HG02571 (cell line): ENCODE data around the gene PAK1.
"Not testable (repeated sequence)": the region's sequence is repeated elsewhere in the genome, so short reads cannot be mapped to it uniquely, and the experiment has no call there.

Experiments used
- ATAC-seq: cut with Tn5 transposase; IDR thresholded peaks from one replicate; pipeline ENCODE4 v1.9.1; 2021; ENCODE audit warnings: mild to moderate bottlenecking, moderate library complexity; ENCODE audit not compliant: unreplicated experiment

The PAK1 gene

DNA sequence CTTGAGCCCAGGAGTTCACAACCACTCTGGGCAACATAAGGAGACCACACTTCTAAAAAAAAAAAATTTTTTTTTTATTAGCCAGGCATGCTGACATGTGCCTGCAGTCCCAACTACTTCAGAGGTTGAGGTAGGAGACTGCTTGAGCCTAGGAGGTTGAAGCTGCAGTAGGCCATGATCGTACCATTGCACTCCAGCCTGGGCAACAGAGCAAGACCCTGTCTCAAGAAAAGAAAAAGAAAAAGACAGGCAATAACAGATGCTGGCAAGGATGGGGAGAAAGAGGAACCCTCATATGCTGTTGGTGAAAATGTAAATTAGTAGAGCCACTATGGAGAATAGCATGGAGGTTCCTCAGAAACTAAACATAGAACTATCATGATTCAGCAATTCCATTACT lies 64.8 kb downstream of the PAK1 start:
- no peak for ATAC-seq

DNA sequence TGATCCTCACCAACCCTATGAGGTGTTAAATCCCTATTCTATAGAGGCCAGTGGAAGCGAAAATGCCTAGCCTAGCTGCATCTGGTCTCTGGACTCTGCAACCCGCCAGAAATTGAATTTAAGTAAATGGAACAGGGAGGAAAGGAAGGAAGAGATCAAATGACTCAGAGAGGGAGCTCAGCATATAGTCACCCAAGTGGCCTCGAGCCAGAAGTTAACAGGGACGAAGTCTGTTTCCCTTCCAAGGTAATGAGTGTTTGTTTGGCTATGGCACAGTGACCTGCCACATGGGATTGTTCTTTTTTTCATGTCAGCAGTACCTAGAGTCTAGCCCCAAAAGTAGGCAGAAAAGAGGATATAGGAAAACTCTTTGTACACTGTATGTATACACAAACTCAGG lies 66.3 kb downstream of the PAK1 start:
- no peak for ATAC-seq

DNA sequence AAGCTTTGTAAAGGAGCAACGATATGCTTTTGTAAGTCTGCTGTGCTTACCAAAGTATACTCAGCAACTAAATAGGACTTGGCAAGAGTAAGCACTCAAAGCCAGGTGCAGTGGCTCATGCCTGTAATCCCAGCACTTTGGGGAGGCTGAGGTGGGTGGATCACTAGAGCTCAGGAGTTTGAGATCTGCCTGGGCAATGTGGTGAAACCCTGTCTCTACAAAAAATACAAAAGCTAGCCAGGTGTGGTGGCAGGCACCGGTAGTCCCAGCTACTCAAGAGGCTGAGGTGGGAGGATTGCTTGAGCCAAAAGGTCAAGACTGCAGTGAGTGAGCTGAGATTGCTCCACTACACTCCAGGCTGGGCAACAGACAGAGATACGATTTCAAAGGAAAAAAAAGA lies 67.5 kb downstream of the PAK1 start:
- no peak for ATAC-seq

DNA sequence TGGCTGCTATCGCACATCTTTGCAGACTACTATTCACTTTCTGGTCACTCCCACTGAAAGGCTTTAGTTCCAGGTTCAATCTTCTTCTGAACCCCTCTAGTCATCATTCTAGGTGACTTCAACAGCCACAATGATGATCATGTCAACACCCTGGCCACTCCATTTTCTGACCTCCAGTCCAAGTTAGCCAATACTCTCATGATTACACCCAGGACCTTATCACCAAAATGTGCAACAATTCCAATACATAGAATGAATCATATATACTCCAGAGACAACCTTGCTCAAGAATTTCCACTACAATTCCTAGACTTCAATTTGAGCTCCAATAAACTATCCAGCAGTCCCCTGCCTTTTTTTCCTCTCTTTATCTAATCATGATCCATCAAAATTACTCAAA lies 70.7 kb downstream of the PAK1 start:
- no peak for ATAC-seq

DNA sequence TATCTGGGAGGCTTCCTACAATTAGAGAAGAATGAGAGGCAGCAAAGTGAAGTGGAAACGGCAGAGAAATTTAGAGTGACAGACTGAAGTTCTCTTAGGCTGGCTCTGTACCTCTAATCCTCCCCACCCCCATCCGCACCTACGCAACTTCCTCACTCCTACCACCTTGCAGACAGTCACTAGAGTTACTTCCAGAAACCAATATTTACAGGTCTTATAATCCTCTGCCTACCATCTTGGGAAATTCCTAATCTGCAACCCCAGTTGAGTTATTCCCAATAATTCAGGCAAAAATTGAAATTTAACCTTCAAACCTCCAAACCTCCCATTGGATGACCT lies 71.7 kb downstream of the PAK1 start:
- ATAC-seq = no peak

DNA sequence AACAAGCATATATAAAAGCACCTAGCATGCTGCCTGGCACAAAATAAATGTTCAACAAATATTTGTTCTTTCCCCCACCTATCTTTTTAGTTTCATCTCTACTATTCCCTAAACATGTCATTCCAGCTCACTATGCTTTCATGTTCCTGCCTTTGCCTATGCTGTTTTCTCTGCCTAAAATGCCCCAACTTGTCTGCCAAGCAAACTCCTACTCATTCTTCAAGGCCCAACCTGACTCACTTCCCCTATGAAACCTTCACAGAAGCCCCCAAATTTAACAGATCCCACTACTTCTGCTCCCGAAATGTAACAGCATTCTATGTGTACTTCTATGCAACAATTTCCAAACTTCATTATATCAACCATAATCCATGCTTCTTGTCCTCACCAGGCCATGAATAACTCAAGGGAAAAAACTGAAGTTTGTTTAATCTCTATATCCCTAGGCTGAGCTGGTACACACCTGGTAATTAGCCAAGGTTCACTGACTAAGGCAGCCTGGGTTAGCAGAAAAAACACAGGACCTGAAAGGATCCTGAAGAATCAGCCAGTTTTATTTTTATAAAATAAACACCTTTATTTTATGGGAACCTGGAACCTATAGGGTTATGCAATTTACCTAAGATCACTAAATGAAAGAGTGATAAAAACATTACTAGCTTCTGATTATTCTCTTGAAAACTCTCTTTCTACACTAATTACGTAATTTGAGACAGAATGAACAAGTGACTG lies 72.2 kb downstream of the PAK1 start:
- ATAC-seq = no peak

DNA sequence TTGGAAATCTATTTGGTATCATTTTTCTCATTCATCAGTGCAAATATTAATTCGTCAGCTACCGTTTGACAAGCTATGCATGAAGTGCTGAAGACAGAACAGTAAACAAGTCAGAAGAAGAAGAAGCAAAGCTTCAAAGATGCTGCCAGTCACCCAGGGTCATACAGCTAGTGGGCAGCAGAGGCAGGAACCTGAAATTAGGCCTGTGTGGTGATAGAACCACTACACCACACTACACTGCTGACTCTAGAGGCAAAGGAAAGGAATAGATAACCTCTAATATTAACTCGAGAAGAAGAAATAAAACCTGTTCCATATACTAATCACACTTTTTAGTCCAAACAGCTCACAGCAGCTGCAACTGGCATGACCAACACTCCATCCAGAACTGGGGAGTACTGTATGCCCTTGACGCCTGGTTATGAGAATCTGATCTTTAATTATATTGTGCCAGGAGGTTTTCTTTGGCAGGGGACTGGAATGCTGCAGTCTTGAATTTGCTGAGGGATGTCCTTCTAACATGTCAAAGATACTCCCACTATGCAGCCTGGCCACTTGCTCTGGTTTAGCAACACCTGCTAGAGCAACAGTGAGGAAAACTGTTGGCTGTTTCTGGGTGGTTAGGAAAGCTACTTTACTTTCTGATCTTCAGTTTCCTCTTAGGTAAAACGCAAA lies 73.0 kb downstream of the PAK1 start:
- ATAC-seq = no peak

DNA sequence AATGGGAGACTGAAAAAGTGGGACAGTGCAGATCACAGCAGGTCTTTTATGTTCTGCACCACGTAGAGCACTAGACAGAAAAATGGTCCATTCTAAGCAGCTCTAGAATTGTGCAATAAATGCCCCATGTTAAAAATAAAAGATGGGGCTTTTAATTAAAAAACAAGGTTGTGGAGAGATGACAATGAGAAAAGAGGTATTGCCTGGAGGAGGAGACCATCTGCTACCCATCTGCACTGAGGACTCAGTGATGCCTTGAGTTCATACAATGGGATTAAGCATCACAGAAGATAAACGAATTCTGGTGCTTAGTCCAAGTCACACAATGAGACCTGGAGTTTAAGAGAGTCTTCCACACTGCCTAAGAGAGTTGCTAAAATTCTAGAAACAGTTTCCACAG lies 73.6 kb downstream of the PAK1 start:
- ATAC-seq = no peak

DNA sequence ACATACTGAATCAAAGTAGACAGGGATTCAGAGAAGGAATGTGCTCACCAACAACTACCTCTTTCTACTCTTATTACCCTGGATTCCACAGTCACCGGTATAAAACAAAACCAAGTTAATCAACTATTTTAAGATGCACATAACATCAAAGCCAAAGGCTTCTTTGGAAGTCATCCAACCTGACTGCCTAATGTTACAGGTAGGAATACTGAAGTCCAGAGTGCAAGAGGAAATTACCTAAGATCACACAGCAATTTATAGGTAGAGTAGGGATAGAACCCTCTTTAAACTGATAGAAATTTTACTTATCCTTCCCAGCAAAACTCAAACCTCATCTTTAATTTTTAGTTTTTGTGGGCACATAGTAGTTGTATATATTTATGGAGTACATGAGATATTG lies 76.3 kb downstream of the PAK1 start:
- ATAC-seq = no peak

DNA sequence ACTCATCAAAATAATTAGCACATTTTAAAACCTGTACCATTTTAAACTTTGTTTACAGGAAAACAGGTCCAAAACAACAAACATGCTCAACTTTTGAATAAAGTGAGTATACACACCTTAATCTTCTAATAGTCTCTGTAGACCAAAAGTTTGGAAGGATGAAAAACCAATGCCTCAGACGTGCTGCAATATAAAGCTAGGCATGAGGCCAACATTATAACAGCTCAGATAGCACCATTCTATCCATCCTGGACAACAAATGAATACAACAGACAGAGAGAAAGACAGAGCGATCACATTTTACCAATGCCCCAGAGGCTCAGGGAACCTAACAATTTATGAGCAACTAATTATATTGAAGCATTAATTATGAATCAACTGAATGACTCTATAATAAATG lies 77.0 kb downstream of the PAK1 start:
- no peak for ATAC-seq

DNA sequence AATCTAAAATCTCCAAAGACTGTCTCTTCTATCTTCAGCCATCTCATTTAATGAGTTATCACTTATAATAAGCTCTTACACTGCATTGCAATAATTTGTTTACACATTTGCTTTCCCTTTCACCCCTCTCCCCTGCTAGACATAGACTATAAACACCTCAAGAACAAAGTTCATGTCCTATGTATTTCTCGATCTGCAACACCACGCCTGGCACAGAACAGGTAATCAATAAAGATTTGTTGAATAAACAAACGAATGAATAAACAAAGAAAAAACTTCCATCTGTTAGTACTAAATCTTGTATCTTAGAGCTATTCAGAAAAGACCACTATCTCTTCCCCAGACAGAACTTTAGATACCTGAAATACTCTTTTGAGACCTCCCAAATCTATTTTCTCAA lies 77.6 kb downstream of the PAK1 start:
- ATAC-seq = no peak

DNA sequence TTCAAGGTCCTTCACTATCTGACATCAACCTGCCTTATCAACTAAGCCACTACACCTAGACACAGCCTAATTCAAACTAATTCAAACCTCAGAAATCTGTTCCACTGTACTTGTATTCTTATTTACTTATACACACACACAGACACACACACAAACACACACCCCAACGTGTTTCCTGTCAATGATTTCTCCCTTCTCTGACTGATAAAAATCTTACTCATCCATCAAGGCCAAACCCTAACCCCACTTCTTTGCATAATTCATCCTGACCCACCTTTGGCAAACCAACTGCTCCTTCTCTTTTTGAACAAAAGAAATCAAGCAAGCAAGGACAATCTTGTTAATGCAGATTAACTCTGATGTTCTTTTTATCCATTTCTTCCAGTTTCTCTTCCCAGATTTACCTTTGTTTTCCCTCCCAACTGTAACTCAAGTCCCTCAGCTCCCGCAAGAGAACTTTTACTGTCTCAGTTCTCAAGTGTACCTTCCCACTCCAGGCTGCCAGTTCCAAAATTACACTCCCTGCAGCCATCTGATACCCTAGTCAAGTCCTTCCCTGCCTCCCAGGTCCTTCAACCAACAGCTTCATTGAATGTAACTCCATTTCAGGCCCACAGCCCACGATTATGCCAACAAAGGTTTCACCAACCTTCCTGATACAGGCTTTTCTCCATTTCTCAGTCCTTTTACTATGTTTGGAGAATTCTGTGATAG lies 78.3 kb downstream of the PAK1 start:
- ATAC-seq = no peak

DNA sequence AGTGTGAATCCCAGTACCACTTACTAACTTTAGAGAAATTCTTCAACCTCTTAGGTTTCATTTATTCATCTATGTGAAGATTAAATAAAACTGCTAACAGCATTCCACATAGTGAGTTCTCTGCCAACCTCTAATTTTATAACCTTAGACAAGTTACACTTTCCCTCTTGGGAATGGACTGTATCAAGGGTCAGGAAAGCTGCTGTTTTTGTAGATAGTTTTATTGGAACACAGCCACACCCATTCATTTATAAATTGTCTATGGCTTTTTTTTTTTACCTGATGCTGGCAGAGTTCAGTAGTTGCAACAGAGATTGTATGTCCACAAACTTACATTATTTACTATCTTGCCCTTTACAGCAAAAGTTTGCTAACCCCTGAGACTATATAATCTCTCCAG lies 81.1 kb downstream of the PAK1 start:
- ATAC-seq = no peak

DNA sequence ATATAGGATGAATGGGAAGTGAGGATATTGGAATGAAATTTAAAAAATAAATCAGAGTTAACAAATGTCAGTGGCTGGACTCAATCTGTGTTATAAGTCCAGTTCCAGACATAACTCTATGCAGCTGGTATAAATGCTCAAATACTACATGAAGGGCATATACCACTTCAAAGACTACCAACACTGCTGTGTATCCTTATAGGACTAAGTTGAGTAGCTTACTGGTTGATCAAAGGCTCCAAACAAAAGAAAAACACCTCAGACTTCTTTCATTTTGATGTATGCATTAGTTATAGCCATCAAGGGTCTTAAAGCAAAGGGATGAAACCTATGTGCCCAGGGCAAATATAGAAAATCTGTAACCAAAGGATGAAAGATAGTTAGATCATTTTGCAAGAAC lies 86.2 kb downstream of the PAK1 start:
- no peak for ATAC-seq

DNA sequence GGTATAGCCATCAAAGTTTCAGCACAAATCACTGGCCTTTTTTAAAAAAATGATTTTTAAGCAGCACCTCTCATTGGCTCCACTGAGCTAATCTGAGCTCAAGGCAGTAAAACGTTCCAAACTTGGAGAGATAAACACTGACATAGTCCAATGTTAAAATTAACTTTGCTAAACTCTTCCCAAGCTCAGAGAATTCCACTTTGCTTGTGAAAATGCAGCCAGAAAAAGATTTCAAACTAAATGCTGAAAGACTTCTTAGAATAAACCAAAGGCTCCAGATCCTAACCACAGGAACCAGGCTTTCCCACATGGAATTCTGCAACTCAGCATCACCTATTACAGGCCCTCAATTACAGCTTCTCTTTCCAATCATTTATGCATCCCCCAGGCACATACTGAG lies 87.7 kb downstream of the PAK1 start:
- no peak for ATAC-seq

DNA sequence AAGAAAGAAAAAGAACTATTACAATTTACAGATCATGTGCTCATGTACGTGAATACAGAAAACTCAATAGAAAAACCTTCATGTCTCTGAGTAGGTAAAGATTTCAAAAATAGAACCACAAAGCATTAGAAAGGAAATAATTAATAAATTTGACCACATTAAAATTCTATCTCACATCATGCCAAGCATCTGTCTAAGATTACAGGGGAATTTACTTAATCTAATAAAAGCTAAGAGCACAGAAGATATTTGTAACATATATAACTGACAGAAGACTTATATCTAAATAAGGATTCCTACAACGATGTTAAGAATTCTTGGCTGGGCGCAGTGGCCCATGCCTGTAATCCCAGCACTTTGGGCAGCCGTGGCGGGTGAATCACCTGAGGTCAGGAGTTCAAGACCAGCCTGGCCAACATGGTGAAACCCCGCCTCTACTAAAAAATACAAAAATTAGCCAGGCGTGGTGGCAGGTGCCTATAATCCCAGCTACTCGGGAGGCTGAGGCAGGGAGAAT lies 88.6 kb downstream of the PAK1 start:
- ATAC-seq = not testable (repeated sequence)

DNA sequence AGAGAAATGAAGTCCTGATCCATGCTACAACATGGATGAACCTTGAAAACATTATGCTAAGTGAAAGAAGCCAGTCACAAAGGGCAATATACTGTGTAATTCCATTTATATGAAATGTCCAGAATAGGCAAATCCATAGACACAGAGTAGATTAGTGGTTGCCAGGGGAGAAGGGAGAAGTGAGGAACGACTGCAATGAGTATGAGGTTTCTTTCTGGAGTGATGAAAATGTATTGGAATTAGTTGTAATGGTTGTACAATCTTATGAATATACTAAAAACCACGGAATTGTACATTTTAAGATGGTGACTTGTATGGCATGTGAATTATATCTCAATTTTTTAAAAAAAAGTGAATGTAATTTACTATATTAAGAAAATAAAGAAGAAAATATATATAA lies 89.3 kb downstream of the PAK1 start:
- no peak for ATAC-seq

DNA sequence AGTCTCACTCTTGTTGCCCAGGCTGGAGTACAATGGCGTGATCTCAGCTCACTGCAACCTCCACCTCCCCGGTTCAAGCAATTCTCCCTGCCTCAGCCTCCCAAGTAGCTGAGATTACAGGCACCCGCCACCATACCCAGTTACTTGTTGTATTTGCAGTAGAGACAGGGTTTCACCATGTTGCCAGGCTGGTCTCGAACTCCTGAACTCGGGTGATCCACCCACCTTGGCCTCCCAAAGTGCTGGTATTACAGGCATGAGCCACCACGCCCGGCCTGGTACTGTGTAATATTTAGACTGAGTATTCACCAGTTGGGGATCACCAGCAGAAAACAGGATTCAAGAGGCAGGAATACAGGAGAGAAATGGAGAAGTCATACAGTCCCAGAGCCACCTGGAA lies 90.5 kb downstream of the PAK1 start:
- ATAC-seq = not testable (repeated sequence)

DNA sequence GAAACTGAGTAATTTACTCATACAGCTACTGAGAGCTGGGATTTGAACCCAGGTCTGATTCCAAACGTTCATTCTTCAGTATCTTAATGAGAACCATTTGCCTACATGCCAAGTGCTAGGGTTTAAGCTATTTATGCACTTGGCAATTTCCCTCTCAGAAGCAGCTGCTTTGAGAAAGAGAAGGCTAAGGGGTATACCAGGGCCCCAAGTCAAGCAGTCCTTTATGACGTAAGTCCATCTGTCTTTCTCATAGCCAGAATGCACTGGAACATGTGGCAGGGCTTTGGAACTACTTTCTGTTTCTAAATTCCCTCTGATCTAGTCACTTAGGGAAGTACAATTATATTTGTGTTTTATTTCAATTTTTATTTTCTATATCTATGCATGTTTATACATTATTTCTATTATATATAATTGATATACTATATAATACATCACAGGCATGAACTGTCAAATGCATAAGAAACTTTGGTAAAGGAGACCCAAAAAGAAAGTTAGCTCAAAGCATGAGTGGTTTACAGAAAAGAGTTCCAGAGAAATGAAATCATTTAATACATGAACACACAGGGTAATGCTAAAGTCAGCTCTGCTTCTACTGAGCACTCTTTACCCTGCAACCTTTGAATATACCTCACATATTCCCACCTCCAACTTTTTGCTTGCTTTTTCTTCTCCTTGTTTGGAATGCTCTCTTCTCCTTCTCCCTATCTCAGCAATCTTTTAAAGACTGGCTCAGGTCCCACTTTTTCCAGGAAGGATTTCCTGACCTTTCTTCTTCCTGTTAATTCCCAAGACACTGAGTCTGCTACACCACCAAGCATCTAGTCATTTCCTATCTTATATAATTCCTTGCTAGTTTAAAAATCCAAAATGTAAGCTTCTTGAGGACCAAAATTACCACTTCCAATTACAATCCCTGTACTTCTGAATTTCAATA lies 91.9 kb downstream of the PAK1 start:
- ATAC-seq = no peak

DNA sequence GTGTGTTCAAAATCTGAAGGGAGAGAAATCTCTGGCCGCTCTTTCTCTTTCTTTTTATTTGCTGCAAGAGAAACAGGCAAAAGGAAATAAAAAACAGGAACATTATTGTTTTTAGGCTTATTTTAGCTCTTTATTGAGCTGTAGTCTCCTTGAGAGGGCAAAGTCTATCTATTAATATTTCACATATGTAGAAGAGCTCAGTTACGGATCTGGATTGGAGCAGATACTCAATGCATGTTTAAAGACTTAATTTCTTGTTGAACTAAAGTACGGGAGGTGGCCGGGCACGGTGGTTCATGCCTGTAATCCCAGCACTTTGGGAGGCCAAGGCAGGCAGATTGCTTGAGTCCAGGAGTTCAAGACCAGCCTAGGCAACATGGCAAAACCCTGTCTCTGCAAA lies 94.0 kb downstream of the PAK1 start:
- ATAC-seq = no peak

DNA sequence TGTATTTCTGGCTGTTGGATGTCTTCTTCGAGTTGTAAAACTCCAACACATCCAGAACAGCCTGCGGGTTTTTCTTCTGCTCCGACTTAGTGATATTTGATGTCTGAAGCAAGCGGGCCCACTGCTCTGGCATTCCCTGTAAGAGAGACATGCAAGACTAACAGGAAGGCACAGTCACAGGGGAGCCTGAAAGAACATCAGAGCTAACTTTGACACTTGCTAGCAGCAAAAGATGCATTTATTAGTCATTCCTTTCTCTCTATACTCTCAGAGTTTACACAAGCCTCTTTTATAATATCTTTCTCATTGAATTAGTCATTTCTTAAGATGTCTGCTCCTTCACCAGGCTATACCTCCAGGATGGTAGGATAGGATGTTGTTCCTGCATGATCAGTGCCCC lies 94.6 kb downstream of the PAK1 start:
- ATAC-seq = no peak
